DMS153 (cell line): ENCODE results near the gene CEP131.
A peak's percentile ranks its signal among the peaks of the same experiment; 100 is the strongest.

Experiments
- DNase-seq: peaks from one replicate; lab custom pipeline; 2025; lab: John Stamatoyannopoulos, UW

CEP131 gene

GRCh38 chr17:81222906-81223761, at the start of gene CEP131:
Gene CEP131, minus strand, starts transcription at chr17:81222965. Its CDS starts 2,909 bp downstream, at chr17:81220056.
- peak; percentile 94 for DNase-seq

- DNase-seq: no peak
Measured at GRCh38 chr17:81271226-81271625, 48.5 kb upstream of the CEP131 start.

- no peak for DNase-seq
Measured at GRCh38 chr17:81270279-81270678, 47.5 kb upstream of the CEP131 start.

GRCh38 chr17:81267390-81268067, 44.8 kb upstream of the CEP131 start:
- DNase-seq: no peak

GRCh38 chr17:81265576-81265975, 42.8 kb upstream of the CEP131 start:
- DNase-seq: no peak

GRCh38 chr17:81264640-81265039, 41.9 kb upstream of the CEP131 start:
- DNase-seq: no peak

- no peak for DNase-seq
Measured at GRCh38 chr17:81263371-81264181, 40.8 kb upstream of the CEP131 start.

GRCh38 chr17:81261582-81262336, 39.0 kb upstream of the CEP131 start:
- no peak for DNase-seq

- no peak for DNase-seq
Measured at GRCh38 chr17:81261096-81261495, 38.3 kb upstream of the CEP131 start.

GRCh38 chr17:81260641-81261040, 37.9 kb upstream of the CEP131 start:
- DNase-seq: no peak

GRCh38 chr17:81260171-81260570, 37.4 kb upstream of the CEP131 start:
- DNase-seq: no peak

GRCh38 chr17:81259058-81259605, 36.4 kb upstream of the CEP131 start:
- no peak for DNase-seq

GRCh38 chr17:81258292-81258691, 35.5 kb upstream of the CEP131 start:
- no peak for DNase-seq

- no peak for DNase-seq
Measured at GRCh38 chr17:81257533-81257932, 34.8 kb upstream of the CEP131 start.

- no peak for DNase-seq
Measured at GRCh38 chr17:81256616-81257015, 33.9 kb upstream of the CEP131 start.

GRCh38 chr17:81254955-81255717, 32.4 kb upstream of the CEP131 start:
- DNase-seq: peak; percentile 87

- DNase-seq: no peak
Measured at GRCh38 chr17:81253358-81254131, 30.8 kb upstream of the CEP131 start.

- no peak for DNase-seq
Measured at GRCh38 chr17:81252987-81253329, 30.2 kb upstream of the CEP131 start.

GRCh38 chr17:81252326-81252986, 29.7 kb upstream of the CEP131 start:
- DNase-seq: no peak
